Breast epithelium (tissue), 4 donors: ENCODE data around the gene LYVE1. TPM values are rescaled to one million over a fixed set of nuclear protein-coding genes. Genes with fewer than 3 reads are reported as not detected.

Source experiments
- DNase-seq, 2 donors: peaks; one replicate each; pipeline ENCODE4 v3.0.0-alpha.2; 2019; ENCODE audit warnings: low spot score in 2 of 2
- H3K27ac ChIP-seq, 2 donors: fragments of 200-600 bp; sonication (generic) in 1 of 2; one replicate each; pipeline ENCODE4 v1.5.1; 2016 to 2019; ENCODE audit warnings: mild to moderate bottlenecking in 1 of 2
- H3K27me3 ChIP-seq, 2 donors: fragments of 200-600 bp; sonication (generic) in 1 of 2; one replicate each; pipeline versions ENCODE4 v1.5.1 to v1.6.0; 2017 to 2019; ENCODE audit warnings: control low read depth in 1 of 2, mild to moderate bottlenecking in 1 of 2
- H3K36me3 ChIP-seq: fragments of 200-600 bp; one replicate; pipeline ENCODE4 v1.5.1; 2019
- H3K4me1 ChIP-seq, 2 donors: fragments of 200-600 bp; sonication (generic); one replicate each; pipeline ENCODE4 v1.5.1; 2016 to 2019; ENCODE audit warnings: control low read depth in 1 of 2
- H3K4me3 ChIP-seq, 3 donors: fragments of 200-600 bp; sonication (generic); 1 replicate in 2 of 3; 2 replicates in 1 of 3; pipeline ENCODE4 v1.5.1; 2016 to 2019; ENCODE audit warnings: mild to moderate bottlenecking in 3 of 3, moderate library complexity in 2 of 3
- H3K9me3 ChIP-seq, 2 donors: fragments of 200-600 bp; sonication (generic) in 1 of 2; one replicate each; pipeline ENCODE4 v1.5.1; 2016 to 2019; ENCODE audit warnings: control low read depth in 1 of 2
- CTCF ChIP-seq, 3 donors: fragments of 450-650 bp; IDR thresholded peaks; one replicate each; pipeline ENCODE4 v1.5.1; 2016 to 2017; ENCODE audit warnings: antibody characterized with exemption in 3 of 3, mild to moderate bottlenecking in 3 of 3, moderate library complexity in 3 of 3
- POLR2A ChIP-seq: fragments of 450-650 bp; IDR thresholded peaks from one replicate; pipeline ENCODE4 v1.6.1; 2016; ENCODE audit warnings: antibody characterized with exemption, mild to moderate bottlenecking, moderate library complexity
- POLR2AphosphoS5 ChIP-seq, 3 donors: sonication (generic); formaldehyde crosslinking; IDR thresholded peaks; one replicate each; pipeline ENCODE4 v1.6.1; 2017; ENCODE audit warnings: antibody characterized with exemption in 3 of 3
- intact Hi-C: fragments of 100-400 bp; cut with DNase I; formaldehyde crosslinking; loops from one replicate; pipeline ENCODE4 v1.15.1; 2023; ENCODE audit warnings: low total_unique reads
- total RNA-seq, 3 donors: library from RNA; depleted of rRNA; stranded (reverse); fragments of >200 nt; gene quantifications; one replicate each; pipeline ENCODE4 v1.1.0, GENCODE V29; 2016

LYVE1 gene
- total RNA-seq, 3 donors from 2014 or later = 39.2 to 218 (median 51.8) TPM

DNA sequence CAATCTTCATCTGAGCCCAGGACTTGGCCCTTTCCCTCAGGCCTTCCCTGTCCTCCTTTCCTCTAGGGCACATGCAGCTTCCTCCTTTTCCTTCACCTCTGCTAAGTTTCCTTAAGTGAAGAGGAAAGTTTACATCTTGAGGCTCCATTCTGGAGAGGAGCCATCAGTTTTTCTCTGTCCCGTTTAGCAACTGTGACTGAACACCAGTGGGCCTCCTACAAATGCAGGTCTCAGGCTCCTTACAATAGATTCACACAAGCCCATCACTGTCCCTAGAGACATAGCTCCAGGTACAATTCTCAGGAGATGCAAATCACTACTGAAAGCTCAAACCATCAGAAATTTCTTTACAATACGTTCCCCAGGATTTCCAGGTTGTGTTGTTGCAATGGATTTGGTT lies 23.3 kb upstream of the LYVE1 start:
- Histone ChIP-seq H3K9me3 (no peaks in the 10 kb centered on the region), H3K27ac (peak overlapping the region; percentile 45 to 58), H3K4me1 (no peaks in the 10 kb centered on the region), H3K4me3 (no peak overlapping the region), H3K27me3 (no peaks in the 10 kb centered on the region), H3K36me3 (no peaks in the 10 kb centered on the region)
- no peak for TF ChIP-seq CTCF (IDR thresholded peaks at IDR 0.05)
- TF ChIP-seq POLR2A = no peak
- no peak for TF ChIP-seq POLR2AphosphoS5 (IDR thresholded peaks at IDR 0.05)
- intact Hi-C loops = no loop called here
- no peak for DNase-seq

DNA sequence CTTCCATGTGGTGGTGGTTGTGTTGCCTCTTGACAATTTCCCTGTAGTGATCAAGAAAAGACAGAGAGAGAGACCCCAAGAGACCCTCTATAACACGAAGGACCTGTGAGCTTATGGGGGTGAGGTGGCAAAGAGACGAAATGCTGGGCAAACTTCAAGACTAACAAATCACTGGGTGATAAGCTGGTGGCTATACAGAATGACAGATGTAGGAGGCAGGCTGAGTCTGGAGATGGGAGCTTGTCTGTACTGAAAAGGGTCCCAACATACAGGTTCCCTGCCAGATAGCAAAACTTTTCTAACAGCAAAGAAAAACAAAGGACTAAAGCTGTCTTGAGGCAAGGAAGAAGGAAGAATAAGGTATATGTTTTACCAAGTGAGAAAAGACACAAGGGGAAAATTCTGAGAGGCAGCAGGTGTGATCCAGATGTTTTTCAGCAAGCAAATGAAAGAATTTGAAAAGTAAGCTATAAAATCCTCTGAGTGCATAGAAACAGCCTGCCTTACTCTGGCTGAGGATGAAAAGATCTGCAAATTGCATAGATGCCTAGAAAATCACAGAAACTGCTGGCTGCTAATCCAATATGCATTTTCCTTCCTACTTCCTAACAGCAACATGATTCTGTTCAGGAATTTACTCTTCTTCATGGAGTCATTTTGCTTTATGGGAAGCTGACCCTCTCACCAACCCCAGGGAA lies 21.9 kb upstream of the LYVE1 start:
- Histone ChIP-seq H3K36me3 (no peaks in the 10 kb centered on the region), H3K4me3 (no peak overlapping the region), H3K4me1 (no peaks in the 10 kb centered on the region), H3K27ac (no peak overlapping the region), H3K9me3 (no peaks in the 10 kb centered on the region), H3K27me3 (no peaks in the 10 kb centered on the region)
- TF ChIP-seq POLR2AphosphoS5 (IDR thresholded peaks at IDR 0.05) (no peak), CTCF (IDR thresholded peaks at IDR 0.05) (no peak), POLR2A (no peak)
- DNase-seq = no peak
- intact Hi-C loops = no loop called here

DNA sequence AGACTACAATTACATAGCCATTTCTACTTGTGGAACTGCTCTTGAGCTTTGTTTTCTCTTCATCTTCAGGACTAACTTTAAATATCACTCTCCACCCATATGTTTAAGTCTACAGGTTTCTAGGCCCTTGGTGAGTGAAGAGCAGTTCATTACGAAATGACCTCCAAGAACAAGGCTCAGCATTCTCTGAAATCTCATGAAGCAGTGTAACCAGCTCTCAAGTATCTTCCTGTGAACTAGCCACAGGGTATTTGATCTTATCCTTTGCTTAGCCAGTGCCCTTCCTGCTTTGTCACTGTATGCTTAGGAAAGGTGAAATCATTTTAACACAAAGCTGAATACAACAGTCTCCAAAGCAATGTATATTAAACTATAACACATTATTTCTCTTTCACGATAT lies 20.4 kb upstream of the LYVE1 start:
- H3K4me1 ChIP-seq = no peaks in the 10 kb centered on the region
- H3K36me3 ChIP-seq = no peaks in the 10 kb centered on the region
- no peak overlapping the region for H3K27ac ChIP-seq

GRCh38 chr11:10587995-10588394 lies 19.5 kb upstream of the LYVE1 start:
- no peak for DNase-seq
- H3K4me1 ChIP-seq = no peaks in the 10 kb centered on the region
- intact Hi-C loops = no loop called here

More for the DNA sequence above, 20.4 kb upstream of the LYVE1 start:
- Histone ChIP-seq H3K9me3 (no peaks in the 10 kb centered on the region), H3K4me3 (no peak overlapping the region), H3K27me3 (no peaks in the 10 kb centered on the region)
- TF ChIP-seq CTCF (IDR thresholded peaks at IDR 0.05) (no peak), POLR2AphosphoS5 (IDR thresholded peaks at IDR 0.05) (no peak), POLR2A (no peak)
- no peak for DNase-seq
- intact Hi-C loops = no loop called here

More at GRCh38 chr11:10587995-10588394, 19.5 kb upstream of the LYVE1 start:
- Histone ChIP-seq H3K27me3 (no peaks in the 10 kb centered on the region), H3K36me3 (no peaks in the 10 kb centered on the region), H3K27ac (no peak overlapping the region), H3K4me3 (no peak overlapping the region), H3K9me3 (no peaks in the 10 kb centered on the region)
- no peak for TF ChIP-seq POLR2A
- no peak for TF ChIP-seq POLR2AphosphoS5 (IDR thresholded peaks at IDR 0.05)
- TF ChIP-seq CTCF (IDR thresholded peaks at IDR 0.05) = no peak
